ENCODE results near the gene OR2A7. TPM values are rescaled to one million over a fixed set of nuclear protein-coding genes. Genes with fewer than 3 reads are reported as not detected.
"Not testable (repeated sequence)": the region's sequence is repeated elsewhere in the genome, so short reads cannot be mapped to it uniquely, and the experiment has no call there.

OR2A7 gene
- polyA plus RNA-seq (2012; ENCODE audit: insufficient read depth, insufficient read length) = not detected

DNA sequence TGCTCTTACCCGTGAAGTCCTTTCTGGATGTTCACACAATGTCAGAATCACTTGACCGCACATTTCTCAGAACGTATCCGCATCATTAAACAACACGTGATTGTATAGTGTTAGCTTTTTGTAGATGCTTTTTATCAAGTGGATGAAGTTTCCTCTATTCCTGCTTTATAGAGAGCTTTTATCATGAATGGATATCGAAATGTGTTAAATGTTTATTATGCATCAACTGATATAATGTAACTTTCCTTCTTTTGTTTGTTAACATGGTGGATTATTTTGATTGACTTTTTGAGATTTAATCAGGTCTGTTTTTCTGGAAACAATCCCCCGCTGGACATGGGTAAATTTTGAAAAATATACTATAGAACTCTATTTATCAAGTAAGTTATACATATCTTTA is at the start of gene OR2A7:
TSS of gene OR2A7 (minus strand) at position 101 of the 400 bp plus-strand sequence. CDS start 5,164 bp downstream, outside the sequence.
- DNase-seq (ENCODE audit: low read depth, low spot score); H3K4me3 ChIP-seq (ENCODE audit: low read length): not testable (repeated sequence)

GRCh38 chr7:144311872-144312469 is 47.4 kb upstream of the OR2A7 start, which contains the start of gene OR2A1:
Gene OR2A1 (plus strand): TSS chr7:144312419. CDS start chr7:144318125, 5,706 bp downstream.
- not testable (repeated sequence) for H3K4me3 ChIP-seq (ENCODE audit: low read length); DNase-seq (ENCODE audit: low read depth, low spot score)

DNA sequence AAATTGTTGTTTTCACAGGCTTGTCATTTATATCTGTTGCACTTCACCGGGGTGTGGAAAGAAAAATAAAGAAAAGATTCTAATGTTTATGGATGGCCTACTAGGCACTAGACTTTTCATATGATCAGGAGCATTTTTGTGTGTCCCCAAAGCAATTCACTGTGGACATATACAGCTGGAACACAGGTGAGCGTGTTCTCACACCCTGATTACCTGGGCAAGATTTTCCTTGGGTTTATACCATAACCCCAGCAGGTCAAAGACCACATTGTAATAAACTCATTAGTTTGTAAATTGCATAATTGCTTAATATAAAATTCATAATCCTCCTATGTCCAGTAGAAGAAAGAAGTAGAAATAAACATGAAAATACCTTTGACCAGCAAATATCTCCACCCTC is 46.6 kb upstream of the OR2A7 start:
- not testable (repeated sequence) for DNase-seq (ENCODE audit: low read depth, low spot score); H3K4me3 ChIP-seq (ENCODE audit: low read length)

GRCh38 chr7:144309702-144310101 is 45.1 kb upstream of the OR2A7 start:
- H3K4me3 ChIP-seq (ENCODE audit: low read length) = not testable (repeated sequence)

GRCh38 chr7:144305156-144305555 is 40.6 kb upstream of the OR2A7 start:
- DNase-seq (ENCODE audit: low read depth, low spot score); H3K4me3 ChIP-seq (ENCODE audit: low read length): not testable (repeated sequence)

More at GRCh38 chr7:144309702-144310101, 45.1 kb upstream of the OR2A7 start:
- DNase-seq (ENCODE audit: low read depth, low spot score) = not testable (repeated sequence)

- not testable (repeated sequence) for H3K4me3 ChIP-seq (ENCODE audit: low read length); DNase-seq (ENCODE audit: low read depth, low spot score)
Observed at GRCh38 chr7:144303607-144304006, 39.0 kb upstream of the OR2A7 start.

DNA sequence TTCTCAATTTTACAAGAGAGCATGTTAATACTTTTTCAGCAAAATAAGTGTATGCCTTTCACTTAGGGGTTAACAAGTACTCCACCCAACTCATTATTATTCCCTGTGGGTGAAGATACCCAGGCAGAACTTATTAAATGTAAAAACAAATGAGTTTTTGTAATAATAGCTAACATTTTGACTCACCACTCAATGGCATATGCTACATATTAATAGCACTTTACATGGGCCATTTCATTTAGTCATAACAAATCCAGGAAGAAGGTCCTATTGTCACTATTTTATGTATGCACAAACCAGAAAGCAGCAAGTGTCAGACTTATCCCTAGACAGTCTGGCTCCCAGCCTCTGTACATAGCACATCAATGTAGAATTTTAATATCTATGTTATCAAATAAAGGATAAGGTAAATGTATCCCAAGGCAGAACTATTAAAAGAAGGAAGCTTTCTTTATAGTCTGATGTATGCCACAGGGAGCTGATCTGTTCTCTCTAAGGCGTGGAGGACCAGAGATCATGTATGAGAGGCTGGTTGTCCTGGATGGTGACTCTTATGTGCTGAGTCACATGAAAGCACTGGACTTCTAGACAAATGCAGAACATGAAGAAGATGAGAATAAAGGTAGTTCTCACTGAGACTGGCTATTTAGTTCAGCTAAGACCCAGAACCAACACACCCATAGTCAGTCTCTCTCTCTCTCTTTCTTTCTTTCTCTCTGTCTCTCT is 38.1 kb upstream of the OR2A7 start:
- not testable (repeated sequence) for H3K4me3 ChIP-seq (ENCODE audit: low read length); DNase-seq (ENCODE audit: low read depth, low spot score)

DNA sequence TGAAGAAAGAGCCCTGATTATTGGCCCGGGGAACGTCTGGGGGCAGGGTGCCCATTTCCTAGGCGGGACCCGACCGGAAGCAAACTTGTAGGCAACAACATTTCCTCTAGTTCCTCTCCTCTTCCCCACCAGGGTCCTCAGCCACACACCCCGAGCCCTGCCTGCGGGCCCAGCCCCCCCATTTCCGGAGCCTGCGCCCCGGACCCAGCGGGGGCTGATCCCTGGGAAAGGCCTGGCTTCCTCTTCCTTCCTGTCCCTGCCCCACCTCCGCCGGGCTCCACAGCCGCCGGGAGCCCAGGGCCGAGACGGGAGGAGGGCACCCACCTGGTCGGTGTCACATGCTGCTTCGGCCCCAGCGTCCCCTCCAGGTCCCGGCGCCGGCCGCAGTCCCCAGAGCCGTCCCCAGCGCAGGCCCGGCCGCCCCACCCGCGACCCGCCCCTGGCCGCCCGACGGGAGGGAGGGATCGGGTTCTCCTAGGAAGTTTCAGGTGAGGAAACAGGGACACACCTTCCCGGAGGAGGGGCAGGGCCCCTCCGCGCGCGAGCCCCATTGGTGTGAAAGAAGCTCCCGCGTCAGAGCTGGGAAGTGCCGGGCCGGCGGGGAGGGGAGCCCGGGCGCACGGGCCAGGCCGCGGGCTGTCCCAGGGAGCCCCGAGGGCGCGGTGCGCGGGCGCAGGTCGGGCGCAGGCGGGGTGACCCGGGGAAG is 29.4 kb upstream of the OR2A7 start:
- not testable (repeated sequence) for DNase-seq (ENCODE audit: low read depth, low spot score); H3K4me3 ChIP-seq (ENCODE audit: low read length)

DNA sequence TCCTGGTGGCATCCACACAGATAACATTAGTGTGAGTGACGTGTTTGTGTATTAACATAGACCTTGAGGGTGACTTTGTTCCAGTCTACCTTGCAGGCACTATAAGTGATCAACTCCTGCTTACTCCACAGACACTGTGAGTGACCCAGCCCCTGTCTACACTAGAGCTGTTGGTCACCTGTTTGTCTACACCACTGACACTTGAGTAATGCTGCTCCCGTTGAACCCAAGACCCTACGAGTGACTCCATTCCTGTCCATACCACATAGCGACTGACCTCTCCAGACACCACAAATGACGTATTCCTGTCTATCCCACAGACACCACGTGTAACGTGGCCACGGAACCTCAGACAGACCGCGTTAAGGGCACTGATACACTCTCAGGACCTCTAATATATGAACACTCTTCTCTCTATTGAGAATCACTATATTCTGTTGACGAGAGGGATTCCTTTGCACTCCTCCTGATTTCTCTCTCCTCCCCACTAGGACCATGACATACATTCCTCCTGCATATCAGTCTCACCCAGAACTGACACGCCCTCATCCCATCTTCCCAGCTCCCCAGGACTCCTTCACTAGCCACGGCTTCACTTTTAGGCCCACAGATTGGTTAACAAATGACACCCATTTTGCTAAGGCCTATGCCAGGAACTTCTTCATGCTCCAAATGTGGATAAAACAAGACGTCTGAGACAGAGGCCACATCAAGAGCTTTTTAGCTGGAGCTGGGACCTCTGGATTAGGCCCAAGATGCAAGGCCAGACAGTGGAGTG is 28.0 kb upstream of the OR2A7 start:
- DNase-seq (ENCODE audit: low read depth, low spot score); H3K4me3 ChIP-seq (ENCODE audit: low read length): not testable (repeated sequence)

GRCh38 chr7:144291607-144292006 is 27.0 kb upstream of the OR2A7 start:
- DNase-seq (ENCODE audit: low read depth, low spot score); H3K4me3 ChIP-seq (ENCODE audit: low read length): not testable (repeated sequence)

DNA sequence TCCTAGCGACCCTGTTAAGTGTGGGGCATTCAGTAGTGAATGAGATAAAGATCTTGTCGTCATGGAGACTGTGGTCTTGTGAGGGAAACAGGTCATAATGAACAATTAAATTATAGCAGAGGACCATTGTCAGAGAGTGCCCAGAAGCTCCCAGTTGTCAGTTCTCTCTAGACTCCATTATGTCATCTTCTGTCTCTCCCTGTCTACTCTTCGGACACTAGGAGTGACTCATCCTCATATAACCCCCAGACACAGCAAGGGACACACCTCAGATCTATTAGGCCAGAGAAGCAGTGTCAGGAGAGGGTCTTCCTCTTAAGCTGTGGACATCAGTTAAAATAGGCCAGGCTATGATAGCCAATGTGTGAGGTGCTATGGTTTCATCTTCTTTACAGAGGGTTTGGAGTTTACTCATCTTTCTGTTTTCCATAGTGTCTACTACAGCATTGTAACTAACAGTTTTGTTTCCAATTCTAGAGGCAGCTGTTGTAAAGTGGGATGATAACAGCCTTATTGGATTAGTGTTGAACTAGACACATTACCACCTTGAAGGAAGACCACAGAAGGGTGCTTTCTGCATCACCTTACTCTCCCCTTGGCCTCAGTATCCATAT is 22.7 kb upstream of the OR2A7 start:
- H3K4me3 ChIP-seq (ENCODE audit: low read length); DNase-seq (ENCODE audit: low read depth, low spot score): not testable (repeated sequence)

- not testable (repeated sequence) for DNase-seq (ENCODE audit: low read depth, low spot score); H3K4me3 ChIP-seq (ENCODE audit: low read length)
Observed at GRCh38 chr7:144283716-144284115, 19.1 kb upstream of the OR2A7 start.

- DNase-seq (ENCODE audit: low read depth, low spot score); H3K4me3 ChIP-seq (ENCODE audit: low read length): not testable (repeated sequence)
Observed at GRCh38 chr7:144282490-144282889, 17.9 kb upstream of the OR2A7 start.

DNA sequence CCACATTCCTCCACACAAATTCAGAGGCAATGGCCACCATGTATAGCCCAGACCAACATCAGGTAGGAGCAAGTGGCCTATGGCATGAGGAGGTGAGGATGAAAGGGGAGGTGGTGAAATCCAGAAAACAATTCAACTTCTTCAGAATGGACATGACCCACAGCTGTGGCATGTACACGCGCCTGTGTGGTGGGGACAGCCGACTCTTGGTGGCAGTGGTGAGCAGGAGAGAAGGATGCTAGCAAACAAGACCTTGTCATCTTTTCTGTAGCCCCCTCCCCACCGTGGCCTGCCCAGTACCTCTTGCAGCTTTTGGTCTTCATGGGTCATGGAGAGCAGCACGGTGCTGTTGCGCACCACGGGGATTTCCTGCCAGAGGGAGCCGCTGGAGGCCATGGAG is 17.4 kb upstream of the OR2A7 start:
- H3K4me3 ChIP-seq (ENCODE audit: low read length); DNase-seq (ENCODE audit: low read depth, low spot score): not testable (repeated sequence)

DNA sequence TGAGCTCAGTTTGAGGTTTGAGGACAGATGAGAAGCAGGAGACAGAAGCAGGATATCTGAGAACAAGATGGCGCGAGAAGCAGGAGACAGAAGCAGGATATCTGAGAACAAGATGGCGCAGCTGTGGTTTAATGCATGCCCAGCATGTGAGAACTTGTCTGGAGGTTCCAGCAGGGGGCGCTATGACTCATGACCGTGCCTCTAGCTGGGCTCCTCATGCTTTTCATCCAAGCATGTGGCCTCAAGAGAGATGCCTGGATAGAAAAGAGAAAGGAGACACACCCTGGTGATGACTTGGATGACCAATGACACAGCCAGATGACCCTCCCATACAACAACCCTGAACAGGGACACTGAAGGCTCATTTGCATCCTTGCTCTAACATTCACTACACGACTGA is 15.4 kb upstream of the OR2A7 start:
- H3K4me3 ChIP-seq (ENCODE audit: low read length); DNase-seq (ENCODE audit: low read depth, low spot score): not testable (repeated sequence)

- DNase-seq (ENCODE audit: low read depth, low spot score) = not testable (repeated sequence)
Observed at GRCh38 chr7:144275281-144275680, 10.7 kb upstream of the OR2A7 start.

GRCh38 chr7:144269188-144269587 is 4.6 kb upstream of the OR2A7 start, which contains the start of gene CTAGE8:
Gene CTAGE8 (minus strand): TSS chr7:144269288. CDS start chr7:144269250, 38 bp downstream.
- not testable (repeated sequence) for DNase-seq (ENCODE audit: low read depth, low spot score); H3K4me3 ChIP-seq (ENCODE audit: low read length)

More at GRCh38 chr7:144275281-144275680, 10.7 kb upstream of the OR2A7 start:
- not testable (repeated sequence) for H3K4me3 ChIP-seq (ENCODE audit: low read length)

- DNase-seq (ENCODE audit: low read depth, low spot score); H3K4me3 ChIP-seq (ENCODE audit: low read length): not testable (repeated sequence)
Observed at GRCh38 chr7:144262128-144262527, 2.5 kb downstream of the OR2A7 start.

Measured in Jurkat, Clone E6-1 (cell line).